Heart left ventricle (tissue), 16 donors: ENCODE measurements around the gene ID3. TPM values are rescaled to one million over a fixed set of nuclear protein-coding genes. Genes with fewer than 3 reads are reported as not detected.
A peak's percentile ranks its signal among the peaks of the same experiment; 100 is the strongest.

ENCODE experiments used
- ATAC-seq, 4 donors: fragments of 200-7000 bp; cut with Tn5 transposase; one replicate each; pipeline ENCODE4 v1.9.1; 2020 to 2022; ENCODE audit warnings: moderate library complexity in 4 of 4, mild to moderate bottlenecking in 3 of 4, moderate number of reproducible peaks in 1 of 4
- DNase-seq, 5 donors: peaks; one replicate each; pipeline ENCODE4 v3.0.0-alpha.2; 2020
- H3K27ac ChIP-seq, 12 donors: fragments of 200-600 bp; sonication (generic) in 4 of 12; one replicate each; pipeline versions ENCODE4 v1.5.0 to v1.8.0; 2016 to 2022; ENCODE audit warnings: mild to moderate bottlenecking in 2 of 12
- H3K27me3 ChIP-seq, 9 donors: fragments of 200-600 bp; sonication (generic) in 2 of 9; one replicate each; pipeline versions ENCODE4 v1.5.1 to v1.8.0; 2016 to 2022; ENCODE audit warnings: mild to moderate bottlenecking in 3 of 9
- H3K36me3 ChIP-seq, 9 donors: fragments of 200-600 bp; sonication (generic) in 2 of 9; one replicate each; pipeline versions ENCODE4 v1.5.0 to v1.8.0; 2018 to 2022; ENCODE audit warnings: mild to moderate bottlenecking in 2 of 9
- H3K4me1 ChIP-seq, 12 donors: fragments of 200-600 bp; sonication (generic) in 4 of 12; one replicate each; pipeline versions ENCODE4 v1.5.0 to v1.8.0; 2016 to 2022; ENCODE audit warnings: mild to moderate bottlenecking in 3 of 12
- H3K4me3 ChIP-seq, 12 donors: fragments of 200-600 bp; sonication (generic) in 4 of 12; one replicate each; pipeline versions ENCODE4 v1.5.0 to v1.8.0; 2017 to 2022; ENCODE audit warnings: mild to moderate bottlenecking in 9 of 12, moderate library complexity in 4 of 12
- H3K9me3 ChIP-seq, 12 donors: fragments of 200-600 bp; sonication (generic) in 4 of 12; one replicate each; pipeline versions ENCODE4 v1.5.0 to v1.8.0; 2016 to 2022; ENCODE audit warnings: mild to moderate bottlenecking in 1 of 12
- POLR2A ChIP-seq, 2 donors: fragments of 450-650 bp; IDR thresholded peaks; one replicate each; pipeline ENCODE4 v1.6.1; 2017; ENCODE audit warnings: antibody characterized with exemption in 2 of 2, mild to moderate bottlenecking in 2 of 2, moderate library complexity in 2 of 2
- WGBS, 4 donors: extraction: QIAGEN DNeasy Blood & Tissue Kit in 2 of 4; methylation state at CpG; one replicate each; pipeline versions ENCODE4 v1.1.5 to v1.1.7; 2013 to 2018; 5-methylcytosine and 5-hydroxymethylcytosine counted together
- intact Hi-C, 10 donors: fragments of 100-400 bp; cut with DNase I; formaldehyde crosslinking; loops; one replicate each; pipeline versions ENCODE4 v1.11.1 to v1.14.2; 2022
- polyA plus RNA-seq, 2 donors: library from polyadenylated mRNA; stranded (reverse); fragments of 200-250 nt; gene quantifications; one replicate each; pipeline ENCODE4 v1.2.3, GENCODE V29; 2013
- total RNA-seq, 9 donors: library from RNA; depleted of rRNA in 2 of 9; stranded (reverse); fragments of >200 nt in 2 of 9; fragmentation: NEBNext Ultra II Directional in 3 of 9; extraction: Animal tissue kit (Norgen Biotek cat#: 25700) in 3 of 9; gene quantifications; one replicate each; pipeline versions ENCODE4 v1.1.0 to v1.2.4, GENCODE V29; 2016 to 2023
- TF ChIP-seq, protein P1 (sequence below), 12 donors: fragments of 200-600 bp; sonication (generic) in 4 of 12; IDR thresholded peaks; one replicate each; pipeline versions ENCODE4 v1.5.0 to v1.8.0; 2018 to 2022; ENCODE audit warnings: antibody characterized with exemption in 12 of 12, mild to moderate bottlenecking in 5 of 12
- donor health status: ischemic (EF 13 %, LVEDD 7.1; RV severe dilation, severe dysfunction).
- donor health status: healthy with polysubstance abuse.
- donor health status: DM: no; HTN: yes; CAD: no.
- donor health status: DM: no; HTN: no; CAD: no.
- donor health status: ischemic (EF 25% LVEDD 6.9; RV normal size, moderate dysfunction).
- donor health status: ischemic (EF 25% LVEDD 5.7; RV mildly dilated, moderate dysfunction).
- donor health status: healthy.
- donor health status: DM: yes; HTN: yes; CAD: no.
- donor health status: ischemic (EF 35%, LVEDD 5.7; RV mildly dilated, moderate dysfunction).
- donor health status: nonischemic (EF 11% LVEDD 7.7; RV severe dilation, severe dysfunction).
- donor health status: DM: yes; HTN: yes; CAD: no.
- donor health status: PGD.
- donor health status: ischemic (EF 29% LVEDD 5.4; RV normal size, mild dysfunction).
- donor health status: nonischemic (EF 23%, LVEDD 6.1; RV moderate dilation, normal function).

Gene ID3
- total and polyA plus RNA-seq, 11 donors = 55.3 to 185 (median 91.0) TPM

DNA sequence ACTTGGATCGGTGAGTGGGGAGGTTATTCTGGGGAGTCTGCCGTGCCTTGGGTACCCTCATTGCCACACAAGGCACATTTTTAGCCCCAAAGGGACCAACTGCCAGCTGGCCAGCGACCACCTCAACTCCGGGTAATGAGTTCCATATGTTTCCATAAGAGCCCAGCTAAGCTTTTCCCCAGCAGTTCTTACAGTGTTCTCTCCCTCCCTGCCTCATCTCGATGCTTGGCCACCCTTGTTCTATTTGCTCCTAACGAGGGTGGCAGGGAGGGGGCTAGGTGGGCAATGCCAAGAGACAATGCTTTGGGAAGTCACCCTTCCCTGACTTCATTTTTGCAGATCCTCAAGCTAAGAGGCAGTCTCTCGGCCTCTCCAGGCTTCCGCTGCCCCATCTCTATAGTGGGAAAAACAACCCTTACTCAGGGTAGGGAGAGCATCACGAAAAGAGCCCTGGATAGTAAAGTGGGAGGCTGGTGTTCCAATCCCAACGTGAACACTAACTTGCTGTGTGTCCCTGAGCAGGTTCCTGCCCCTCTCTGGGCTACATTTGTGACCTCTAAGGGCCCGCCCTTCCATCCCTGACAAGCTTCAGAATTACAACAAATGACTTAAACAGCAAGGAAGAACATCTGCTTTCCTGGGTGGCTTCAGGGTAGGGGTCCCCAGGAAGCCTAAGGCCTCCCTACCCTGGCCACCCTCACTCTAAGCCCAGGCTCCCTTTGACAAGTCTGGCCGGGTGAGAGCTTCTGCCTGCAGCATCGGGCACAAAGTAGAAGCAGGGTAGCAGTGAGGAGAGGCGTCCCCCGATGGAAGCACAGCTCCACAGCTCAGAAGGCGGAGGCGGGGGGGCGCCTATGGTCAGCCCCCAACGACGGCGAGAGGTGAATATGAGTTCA is 5.8 kb downstream of the ID3 start:
- no peaks in the 10 kb centered on the region for H3K9me3 ChIP-seq
- ATAC-seq (no peak), DNase-seq (no peak)
- TF ChIP-seq POLR2A (IDR thresholded peaks at IDR 0.05) = no peak
- TF ChIP-seq, protein P1, sequence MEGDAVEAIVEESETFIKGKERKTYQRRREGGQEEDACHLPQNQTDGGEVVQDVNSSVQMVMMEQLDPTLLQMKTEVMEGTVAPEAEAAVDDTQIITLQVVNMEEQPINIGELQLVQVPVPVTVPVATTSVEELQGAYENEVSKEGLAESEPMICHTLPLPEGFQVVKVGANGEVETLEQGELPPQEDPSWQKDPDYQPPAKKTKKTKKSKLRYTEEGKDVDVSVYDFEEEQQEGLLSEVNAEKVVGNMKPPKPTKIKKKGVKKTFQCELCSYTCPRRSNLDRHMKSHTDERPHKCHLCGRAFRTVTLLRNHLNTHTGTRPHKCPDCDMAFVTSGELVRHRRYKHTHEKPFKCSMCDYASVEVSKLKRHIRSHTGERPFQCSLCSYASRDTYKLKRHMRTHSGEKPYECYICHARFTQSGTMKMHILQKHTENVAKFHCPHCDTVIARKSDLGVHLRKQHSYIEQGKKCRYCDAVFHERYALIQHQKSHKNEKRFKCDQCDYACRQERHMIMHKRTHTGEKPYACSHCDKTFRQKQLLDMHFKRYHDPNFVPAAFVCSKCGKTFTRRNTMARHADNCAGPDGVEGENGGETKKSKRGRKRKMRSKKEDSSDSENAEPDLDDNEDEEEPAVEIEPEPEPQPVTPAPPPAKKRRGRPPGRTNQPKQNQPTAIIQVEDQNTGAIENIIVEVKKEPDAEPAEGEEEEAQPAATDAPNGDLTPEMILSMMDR (IDR thresholded peaks at IDR 0.05) = no peak
- H3K4me3 ChIP-seq = peak overlapping the region in 8 of 12 donors; percentile 76 to 86 (median 80)
- H3K27me3 ChIP-seq = peaks cover 0 to 9% (median 0%) of the 10 kb centered on the region in 9 donors
- H3K4me1 ChIP-seq = peaks cover 2 to 52% (median 37%) of the 10 kb centered on the region in 12 donors
- H3K36me3 ChIP-seq = peaks cover 0 to 21% (median 14%) of the 10 kb centered on the region in 9 donors
- 71 to 74% (median 73%) methylated on average over 21 of the region's 21 CpGs for WGBS, 4 donors
- peak overlapping the region; percentile 83 to 97 (median 94) for H3K27ac ChIP-seq
- intact Hi-C loops = loop anchor here in 1 of 10 donors (10.0 kb wide), 1 partner anchor 201 kb away; no protein-coding TSS in a partner anchor

DNA sequence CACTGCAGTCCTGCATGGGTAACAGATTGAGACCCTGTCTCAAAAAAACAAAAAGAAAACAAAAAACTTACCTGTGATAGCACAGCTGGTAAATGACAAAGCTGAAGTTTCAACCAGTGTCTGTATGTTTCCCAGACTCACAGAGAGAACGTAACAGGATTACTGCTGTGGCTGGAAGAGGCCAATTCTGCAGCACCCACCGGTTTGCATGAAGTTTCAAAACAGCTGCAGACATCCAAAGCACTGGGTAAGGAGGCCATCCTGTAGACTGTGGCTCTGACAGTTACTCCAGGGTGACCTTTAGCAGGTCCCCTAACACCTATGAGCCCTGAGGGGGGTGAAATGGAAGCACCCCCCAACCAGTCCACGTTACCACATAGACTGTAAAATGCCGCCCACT is 7.5 kb downstream of the ID3 start:
- Histone ChIP-seq H3K36me3 (peaks cover 0 to 5% (median 0%) of the 10 kb centered on the region in 9 donors), H3K9me3 (no peaks in the 10 kb centered on the region), H3K27ac (peak overlapping the region in 3 of 12 donors; percentile 7 to 96 (median 32)), H3K4me1 (peaks cover 2 to 59% (median 35%) of the 10 kb centered on the region in 12 donors), H3K4me3 (no peak overlapping the region), H3K27me3 (peaks cover 0 to 9% (median 0%) of the 10 kb centered on the region in 9 donors)
- intact Hi-C loops = loop anchor here in 1 of 10 donors (10.0 kb wide), 1 partner anchor 203 kb away; no protein-coding TSS in a partner anchor
- ATAC-seq (no peak), DNase-seq (no peak)
- WGBS, 4 donors = 79 to 88% (median 84%) methylated on average over 4 of the region's 4 CpGs
- TF ChIP-seq POLR2A (IDR thresholded peaks at IDR 0.05) = no peak
- TF ChIP-seq, protein P1 (IDR thresholded peaks at IDR 0.05) = no peak

DNA sequence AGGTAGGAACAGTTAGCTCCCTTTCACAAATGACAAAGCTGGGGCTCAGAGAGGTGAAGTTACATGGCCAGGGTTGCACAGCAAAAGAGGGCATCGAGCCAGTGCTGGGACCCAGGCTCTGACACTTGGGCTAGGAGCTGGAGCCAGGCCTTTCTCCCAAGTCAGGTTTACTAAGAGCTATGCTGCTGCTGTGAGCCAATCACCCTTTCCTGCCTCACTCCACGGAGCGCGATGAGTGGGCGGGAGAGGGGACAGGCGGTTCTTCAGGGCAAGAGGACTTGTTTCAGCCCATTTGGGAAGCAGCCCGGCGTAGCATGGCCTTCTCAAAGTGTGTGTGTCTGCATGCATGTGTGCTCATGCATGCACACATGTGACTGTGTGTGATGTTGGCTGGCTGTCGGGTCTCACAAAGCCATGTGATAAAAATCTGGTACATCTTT is 10.6 kb downstream of the ID3 start:
- ATAC-seq = peak; percentile 47 to 76 (median 60)
- intact Hi-C loops = no loop called here
- 36 to 64% (median 59%) methylated on average over 4 to 9 of the region's 9 CpGs for WGBS, 4 donors

More for the DNA sequence above, 10.6 kb downstream of the ID3 start:
- peaks cover 0 to 6% (median 0%) of the 10 kb centered on the region in 9 donors for H3K27me3 ChIP-seq
- no peak overlapping the region for H3K4me3 ChIP-seq
- no peak for TF ChIP-seq POLR2A (IDR thresholded peaks at IDR 0.05)
- TF ChIP-seq, protein P1 (IDR thresholded peaks at IDR 0.05) = no peak
- peaks cover 2 to 42% (median 20%) of the 10 kb centered on the region in 12 donors for H3K4me1 ChIP-seq
- H3K36me3 ChIP-seq = no peaks in the 10 kb centered on the region
- DNase-seq = peak in 4 of 5 donors; percentile 63 to 85 (median 70)
- no peaks in the 10 kb centered on the region for H3K9me3 ChIP-seq
- peak overlapping the region in 11 of 12 donors; percentile 14 to 76 (median 67) for H3K27ac ChIP-seq
